KMS-11 (cell line): ENCODE measurements around the gene TOR1AIP2.
A peak's percentile ranks its signal among the peaks of the same experiment; 100 is the strongest.

Experiments
- H2AFZ ChIP-seq: fragments of 200-600 bp; sonication (generic); 2 replicates; pipeline ENCODE4 v1.6.1; 2016; ENCODE audit warnings: antibody characterized with exemption, mixed run types, low read depth
- H3K27ac ChIP-seq: fragments of 200-600 bp; sonication (generic); 2 replicates; pipeline ENCODE4 v1.6.1; 2016; ENCODE audit warnings: mild to moderate bottlenecking, mixed run types
- H3K27me3 ChIP-seq: fragments of 200-600 bp; sonication (generic); 2 replicates; pipeline ENCODE4 v1.6.1; 2017; ENCODE audit warnings: mild to moderate bottlenecking, low read depth, mixed run types, moderate library complexity; ENCODE audit not compliant: insufficient read depth
- H3K36me3 ChIP-seq: fragments of 200-600 bp; sonication (generic); 2 replicates; pipeline ENCODE4 v1.6.1; 2017; ENCODE audit warnings: mild to moderate bottlenecking, mixed run types; ENCODE audit not compliant: insufficient read depth
- H3K4me1 ChIP-seq: fragments of 200-600 bp; sonication (generic); 2 replicates; pipeline ENCODE4 v1.6.1; 2016; ENCODE audit warnings: mild to moderate bottlenecking, low read depth, mixed run types; ENCODE audit not compliant: poor library complexity, severe bottlenecking
- H3K4me2 ChIP-seq: fragments of 200-600 bp; sonication (generic); 2 replicates; pipeline ENCODE4 v1.7.0; 2016; ENCODE audit warnings: mild to moderate bottlenecking, mixed run types
- H3K4me3 ChIP-seq: fragments of 200-600 bp; sonication (generic); IDR thresholded peaks from 2 replicates; pipeline ENCODE4 v1.6.1; 2017; ENCODE audit warnings: low read depth, low read length, mixed read lengths; ENCODE audit not compliant: insufficient read depth
- H3K79me2 ChIP-seq: fragments of 200-600 bp; sonication (generic); 2 replicates; pipeline ENCODE4 v1.6.1; 2016; ENCODE audit warnings: low read depth, mixed run types; ENCODE audit not compliant: insufficient read depth
- H3K9ac ChIP-seq: fragments of 200-600 bp; sonication (generic); 2 replicates; pipeline ENCODE4 v1.6.1; 2016; ENCODE audit warnings: mild to moderate bottlenecking, mixed run types
- H4K20me1 ChIP-seq: fragments of 200-600 bp; sonication (generic); 2 replicates; pipeline ENCODE4 v1.6.1; 2016; ENCODE audit warnings: mild to moderate bottlenecking, mixed run types; ENCODE audit not compliant: insufficient read depth
- CTCF ChIP-seq: fragments of 200-600 bp; sonication (generic); conservative IDR thresholded peaks from 2 replicates; pipeline ENCODE4 v1.6.1; 2017; ENCODE audit warnings: low read depth, mild to moderate bottlenecking, antibody characterized with exemption, low read length, moderate library complexity, mixed read lengths

TOR1AIP2 gene

GRCh38 chr1:179813626-179814545 is 63.7 kb downstream of the TOR1AIP2 start:
- no peak overlapping the region for H3K27ac ChIP-seq
- H3K4me1 ChIP-seq = peaks cover 5% of the 10 kb centered on the region
- H3K79me2 ChIP-seq = no peaks in the 10 kb centered on the region
- no peaks in the 10 kb centered on the region for H4K20me1 ChIP-seq
- H2AFZ ChIP-seq = peak overlapping the region; percentile 81
- H3K9ac ChIP-seq = no peak overlapping the region
- no peaks in the 10 kb centered on the region for H3K27me3 ChIP-seq
- no peak for TF ChIP-seq CTCF
- no peaks in the 10 kb centered on the region for H3K36me3 ChIP-seq
- no peak overlapping the region for H3K4me2 ChIP-seq
- H3K4me3 ChIP-seq = no peak overlapping the region

GRCh38 chr1:179812501-179813292 is 64.9 kb downstream of the TOR1AIP2 start:
- H3K4me3 ChIP-seq = no peak overlapping the region
- no peaks in the 10 kb centered on the region for H3K79me2 ChIP-seq
- H4K20me1 ChIP-seq = no peaks in the 10 kb centered on the region
- H2AFZ ChIP-seq = no peak overlapping the region
- H3K4me1 ChIP-seq = peaks cover 5% of the 10 kb centered on the region
- H3K27me3 ChIP-seq = no peaks in the 10 kb centered on the region
- no peak for TF ChIP-seq CTCF
- no peak overlapping the region for H3K9ac ChIP-seq
- H3K4me2 ChIP-seq = no peak overlapping the region
- H3K27ac ChIP-seq = no peak overlapping the region
- no peaks in the 10 kb centered on the region for H3K36me3 ChIP-seq

GRCh38 chr1:179810367-179810715 is 67.3 kb downstream of the TOR1AIP2 start:
- Histone ChIP-seq H3K4me2 (no peak overlapping the region), H3K79me2 (no peaks in the 10 kb centered on the region), H3K9ac (no peak overlapping the region), H3K4me1 (peaks cover 1% of the 10 kb centered on the region), H3K27ac (no peak overlapping the region), H4K20me1 (no peaks in the 10 kb centered on the region), H3K36me3 (no peaks in the 10 kb centered on the region), H3K4me3 (no peak overlapping the region), H3K27me3 (no peaks in the 10 kb centered on the region), H2AFZ (no peak overlapping the region)
- no peak for TF ChIP-seq CTCF

GRCh38 chr1:179809506-179810366 is 67.9 kb downstream of the TOR1AIP2 start:
- Histone ChIP-seq H3K4me2 (no peak overlapping the region; the same call in 1 of the 2 replicates), H2AFZ (peak overlapping the region; percentile 34)
- TF ChIP-seq CTCF = peak; percentile 99

More at GRCh38 chr1:179809506-179810366, 67.9 kb downstream of the TOR1AIP2 start:
- H3K9ac ChIP-seq = no peak overlapping the region
- H3K4me1 ChIP-seq = no peaks in the 10 kb centered on the region
- H3K27ac ChIP-seq = no peak overlapping the region
- H3K27me3 ChIP-seq = no peaks in the 10 kb centered on the region
- H3K36me3 ChIP-seq = no peaks in the 10 kb centered on the region
- no peak overlapping the region for H3K4me3 ChIP-seq
- no peaks in the 10 kb centered on the region for H3K79me2 ChIP-seq
- no peaks in the 10 kb centered on the region for H4K20me1 ChIP-seq
